T1000 (cell line): ENCODE data around the gene JMJD6.
"Not testable (repeated sequence)": the region's sequence is repeated elsewhere in the genome, so short reads cannot be mapped to it uniquely, and the experiment has no call there.

Source experiments
- DNase-seq: peaks from one replicate; lab custom pipeline; 2025; ENCODE audit warnings: mixed read lengths; lab: John Stamatoyannopoulos, UW

JMJD6 gene

DNA sequence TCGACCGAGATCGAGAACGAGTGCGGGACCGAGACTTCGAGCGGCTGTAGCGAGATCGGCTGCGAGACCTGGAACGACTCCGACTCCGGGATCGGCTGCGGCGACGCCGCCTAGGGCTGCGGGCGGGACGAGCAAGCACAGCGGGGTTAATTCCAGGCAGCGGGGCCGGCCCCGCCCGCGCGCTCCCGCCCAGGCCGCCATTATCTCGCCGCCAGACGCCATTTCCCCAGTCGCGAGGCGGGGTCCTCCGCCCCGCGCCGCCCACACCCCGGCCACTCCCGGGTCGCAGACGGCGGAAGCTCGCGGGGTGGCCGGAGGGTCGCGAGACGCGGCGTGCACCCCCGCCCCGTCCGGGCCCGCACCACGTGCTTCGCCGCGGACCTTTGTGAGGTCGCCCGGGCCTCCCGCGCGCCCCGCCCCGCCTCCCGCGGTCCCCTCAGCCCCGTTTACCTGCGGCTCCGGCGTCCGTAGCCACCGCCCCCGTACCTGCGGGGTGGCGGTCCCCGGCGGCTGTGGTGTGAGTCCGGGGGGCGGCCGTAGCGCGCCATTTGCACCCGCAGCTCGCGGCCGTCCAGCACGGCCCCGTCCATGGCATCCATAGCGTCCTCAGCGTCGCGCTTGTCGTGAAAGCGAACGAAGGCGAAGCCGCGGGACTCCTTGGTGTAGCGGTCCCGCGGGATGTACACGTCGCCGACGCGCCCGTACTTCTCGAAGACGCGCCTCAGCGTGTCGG is 10.1 kb upstream of the JMJD6 start:
- DNase-seq: peak; percentile 52

GRCh38 chr17:76735586-76736348 is 9.4 kb upstream of the JMJD6 start:
- DNase-seq: no peak

DNA sequence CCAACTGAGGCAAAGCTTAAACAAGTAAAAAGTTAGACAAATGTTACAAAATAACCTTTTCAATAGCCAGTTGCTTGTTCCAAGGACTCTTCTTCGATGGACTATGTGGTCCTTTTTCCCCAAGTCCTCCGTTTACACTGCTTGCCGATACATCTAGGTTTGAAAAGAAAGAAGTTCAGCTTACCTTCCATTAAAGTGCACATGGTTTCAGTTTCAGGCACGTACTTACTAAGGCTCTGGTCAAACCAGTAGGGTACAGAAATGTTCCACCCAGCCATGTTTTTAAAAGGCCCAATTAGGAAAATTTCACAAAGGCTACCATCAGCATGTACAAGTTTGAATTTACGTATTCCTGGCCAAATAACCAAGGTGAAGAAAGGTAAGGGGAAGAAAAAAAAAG is 8.6 kb upstream of the JMJD6 start:
- DNase-seq: no peak

- DNase-seq: no peak
Observed at GRCh38 chr17:76734080-76734840, 7.9 kb upstream of the JMJD6 start.

GRCh38 chr17:76733618-76733957 is 7.2 kb upstream of the JMJD6 start:
- no peak for DNase-seq

DNA sequence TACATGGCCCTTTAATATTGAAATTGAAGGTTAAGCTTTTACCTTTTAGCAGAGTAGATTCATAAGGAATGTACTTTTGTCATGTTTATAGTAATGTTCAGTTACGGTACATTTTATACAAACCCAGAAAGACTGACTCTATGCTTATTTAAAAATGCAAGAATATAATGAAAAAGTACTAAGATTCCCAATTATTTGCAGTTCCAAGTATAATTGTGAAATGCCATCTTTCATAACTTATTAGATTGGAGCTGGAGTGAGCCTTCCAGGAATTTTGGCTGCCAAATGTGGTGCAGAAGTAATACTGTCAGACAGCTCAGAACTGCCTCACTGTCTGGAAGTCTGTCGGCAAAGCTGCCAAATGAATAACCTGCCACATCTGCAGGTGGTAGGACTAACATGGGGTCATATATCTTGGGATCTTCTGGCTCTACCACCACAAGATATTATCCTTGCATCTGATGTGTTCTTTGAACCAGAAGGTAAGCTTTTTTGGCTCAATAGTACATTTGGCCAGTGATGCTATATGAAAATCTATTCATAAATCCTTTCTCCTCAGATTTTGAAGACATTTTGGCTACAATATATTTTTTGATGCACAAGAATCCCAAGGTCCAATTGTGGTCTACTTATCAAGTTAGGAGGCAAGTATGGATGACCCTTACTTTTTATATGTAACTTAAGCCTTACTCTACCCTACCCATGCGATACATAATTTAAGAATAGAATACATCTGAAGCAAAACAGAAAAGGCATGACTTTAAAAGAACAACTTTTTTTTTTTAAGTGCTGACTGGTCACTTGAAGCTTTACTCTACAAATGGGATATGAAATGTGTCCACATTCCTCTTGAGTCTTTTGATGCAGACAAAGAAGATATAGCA is 6.6 kb upstream of the JMJD6 start:
- no peak for DNase-seq

DNA sequence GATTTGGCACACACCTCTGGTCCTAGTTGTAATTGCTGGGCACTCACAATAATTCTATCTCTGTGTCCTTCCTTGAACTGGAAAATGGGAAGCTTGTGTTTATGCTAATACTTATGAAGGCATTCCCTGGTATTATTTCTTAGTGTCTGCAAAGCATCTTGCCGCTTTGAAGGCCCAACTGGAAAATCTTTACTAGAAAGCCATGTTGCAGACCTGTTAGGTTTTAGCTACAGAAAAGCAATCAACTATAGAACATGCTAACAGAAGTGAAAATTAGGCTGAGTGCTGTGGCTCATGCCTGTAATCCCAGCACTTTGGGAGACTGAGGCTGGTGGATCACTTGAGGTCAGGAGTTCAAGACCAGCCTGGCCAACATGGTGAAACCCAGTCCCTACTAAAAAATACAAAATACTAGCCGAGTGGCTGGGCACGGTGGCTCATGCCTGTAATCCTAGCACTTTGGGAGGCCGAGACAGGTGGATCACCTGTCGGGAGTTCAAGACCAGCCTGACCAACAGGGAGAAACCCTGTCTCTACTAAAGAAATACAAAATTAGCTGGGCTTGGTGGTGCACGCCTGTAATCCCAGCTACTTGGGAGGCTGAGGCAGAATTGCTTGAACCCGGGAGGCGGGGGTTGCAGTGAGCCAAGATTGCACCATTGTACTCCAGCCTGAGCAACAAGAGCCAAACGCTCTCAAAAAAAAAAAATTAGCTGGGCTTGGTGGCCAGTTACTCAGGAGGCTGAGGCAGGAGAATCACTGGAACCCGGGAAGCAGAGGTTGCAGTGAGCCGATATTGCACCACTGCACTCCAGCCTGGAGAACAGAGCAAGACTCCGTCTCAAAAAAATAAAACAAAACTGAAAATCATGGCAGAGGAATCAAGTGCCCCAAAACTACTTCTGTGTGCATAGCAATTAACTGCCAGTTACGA is 5.7 kb upstream of the JMJD6 start:
- not testable (repeated sequence) for DNase-seq

DNA sequence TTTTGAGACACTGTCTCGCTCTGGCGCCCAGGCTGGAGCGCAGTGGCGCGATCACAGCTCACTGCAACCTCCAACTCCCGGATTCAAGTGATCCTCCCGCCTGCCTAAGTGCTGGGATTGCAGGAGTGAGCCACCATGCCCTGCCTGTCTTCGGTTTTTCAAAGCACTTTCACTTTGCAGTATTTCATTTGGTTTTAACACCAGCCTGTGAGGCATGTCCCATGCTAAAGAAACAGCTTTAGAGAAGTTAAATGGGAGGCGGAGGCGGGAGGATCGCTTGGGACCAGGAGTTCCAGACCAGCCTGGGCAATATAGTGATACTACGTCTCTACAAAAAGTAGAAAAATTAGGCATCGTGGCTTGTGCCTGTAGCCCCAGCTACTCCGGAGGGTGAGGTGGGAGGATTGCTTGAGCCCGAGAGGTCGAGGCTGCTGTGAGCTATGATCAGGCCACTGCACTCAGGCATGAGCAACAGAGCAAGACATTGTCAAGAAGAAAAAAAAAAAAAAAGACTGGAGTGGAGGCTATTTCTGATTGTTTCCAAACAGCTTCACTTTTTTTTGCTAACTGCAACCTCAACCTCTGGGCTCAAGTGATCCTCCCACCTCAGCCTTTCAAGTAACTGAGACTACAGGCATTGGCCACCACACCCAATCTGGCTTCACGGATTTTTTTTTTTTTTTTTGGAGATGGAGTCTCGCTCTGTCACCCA is 1.5 kb upstream of the JMJD6 start:
- no peak for DNase-seq

- DNase-seq: peak; percentile 81
Observed at GRCh38 chr17:76726776-76727718, 641 bp upstream of the JMJD6 start, which contains the start of gene METTL23. Gene METTL23 (plus strand): TSS chr17:76726839. CDS start chr17:76729711, 2,872 bp downstream.

- DNase-seq: no peak
Observed at GRCh38 chr17:76725580-76726230, 701 bp downstream of the JMJD6 start.

GRCh38 chr17:76723812-76724211 is 2.6 kb downstream of the JMJD6 start:
- DNase-seq: no peak

DNA sequence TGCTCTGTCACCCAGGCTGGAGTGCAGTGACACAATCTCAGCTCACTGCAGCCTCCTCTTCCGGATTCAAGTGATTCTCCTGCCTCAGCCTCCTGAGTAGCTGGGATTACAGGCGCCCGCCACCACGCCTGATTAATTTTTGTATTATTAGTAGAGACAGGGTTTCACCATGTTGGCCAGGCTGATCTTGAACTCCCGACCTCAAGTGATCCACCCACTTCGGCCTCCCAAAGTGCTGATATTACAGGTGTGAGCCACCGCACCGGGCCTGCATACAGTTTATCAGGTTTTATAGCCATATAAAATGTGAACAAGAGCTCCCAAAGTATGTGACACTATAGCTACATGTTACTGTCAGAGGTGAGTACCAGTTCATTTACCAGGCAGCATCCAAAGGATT is 3.4 kb downstream of the JMJD6 start:
- DNase-seq: not testable (repeated sequence)

GRCh38 chr17:76722279-76722678 is 4.1 kb downstream of the JMJD6 start:
- DNase-seq: no peak

DNA sequence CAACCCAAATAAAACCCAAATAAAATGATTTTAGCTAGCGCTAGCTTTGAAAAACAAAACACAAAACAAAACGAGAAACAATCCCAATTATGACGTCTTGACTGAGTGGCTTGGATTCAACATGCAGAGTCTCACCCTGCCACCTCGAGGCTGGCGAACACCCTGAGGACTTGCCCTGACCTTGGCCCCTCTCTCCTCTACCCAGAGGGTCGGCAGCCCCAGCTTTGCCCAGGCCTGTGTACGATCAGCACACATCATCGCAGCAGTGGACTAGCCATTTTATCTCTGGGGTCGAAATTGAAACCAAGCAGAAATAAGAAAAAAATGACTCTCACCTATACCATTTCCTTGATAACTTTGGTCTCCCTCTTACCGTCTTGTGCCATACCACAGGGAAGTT is 4.9 kb downstream of the JMJD6 start:
- DNase-seq: no peak

DNA sequence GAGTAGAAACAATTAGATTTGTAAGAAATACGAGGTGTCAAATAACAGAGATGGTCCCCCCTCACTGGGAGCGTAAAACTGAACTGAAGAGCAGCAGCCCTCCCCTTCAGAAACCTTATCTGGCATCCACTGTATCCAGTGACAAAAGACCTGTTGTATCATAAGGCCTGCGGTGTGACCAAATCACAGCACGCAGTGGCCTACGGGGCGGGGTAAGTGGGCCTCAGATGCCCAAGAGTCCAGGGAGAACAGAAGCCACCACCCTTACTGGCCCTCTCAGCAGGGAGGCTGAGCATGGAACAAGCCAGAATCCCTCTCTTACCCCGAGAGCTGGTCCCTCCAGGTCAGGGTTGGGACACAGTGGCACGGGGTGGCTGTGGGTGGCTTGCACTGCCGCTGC is 5.5 kb downstream of the JMJD6 start:
- DNase-seq: no peak

DNA sequence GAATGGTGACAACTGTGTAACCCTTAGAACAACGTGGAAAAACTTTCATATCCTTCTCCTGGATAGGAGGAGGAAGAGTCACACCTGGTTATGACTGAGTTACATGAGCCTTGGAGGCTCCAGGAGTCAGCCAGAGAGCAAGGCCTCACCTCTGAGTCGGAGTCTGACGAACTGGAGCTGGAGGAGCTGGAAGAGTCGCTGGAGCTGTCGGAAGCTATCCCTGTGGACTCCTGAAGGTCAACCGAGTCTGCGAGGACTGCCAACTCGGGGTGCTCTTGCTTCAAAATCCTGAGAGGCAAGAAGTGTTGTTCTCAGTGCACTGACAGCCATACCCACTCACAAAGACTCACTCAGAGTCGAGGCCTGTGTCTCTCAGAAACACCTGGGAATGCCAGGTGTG is 6.2 kb downstream of the JMJD6 start:
- DNase-seq: no peak

DNA sequence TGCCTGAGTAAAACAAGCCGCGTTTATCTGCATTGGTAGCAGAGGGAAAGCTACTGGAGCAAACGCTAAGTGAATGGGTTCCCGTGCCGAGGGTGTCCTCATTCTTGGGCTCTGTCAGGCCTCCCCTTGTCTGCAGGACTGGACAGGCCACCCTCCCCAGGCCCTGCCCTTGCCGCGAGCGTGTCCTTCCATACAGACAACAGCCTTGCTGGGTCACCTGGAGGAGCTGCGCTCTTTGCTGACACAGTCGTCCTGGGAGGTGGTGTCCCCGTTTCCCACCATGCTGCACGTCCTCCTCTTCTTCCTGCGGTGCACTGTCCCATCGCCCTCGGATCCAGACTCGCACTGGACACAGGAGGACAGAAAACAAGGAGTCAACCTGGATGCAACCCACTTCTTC is 7.9 kb downstream of the JMJD6 start:
- no peak for DNase-seq

DNA sequence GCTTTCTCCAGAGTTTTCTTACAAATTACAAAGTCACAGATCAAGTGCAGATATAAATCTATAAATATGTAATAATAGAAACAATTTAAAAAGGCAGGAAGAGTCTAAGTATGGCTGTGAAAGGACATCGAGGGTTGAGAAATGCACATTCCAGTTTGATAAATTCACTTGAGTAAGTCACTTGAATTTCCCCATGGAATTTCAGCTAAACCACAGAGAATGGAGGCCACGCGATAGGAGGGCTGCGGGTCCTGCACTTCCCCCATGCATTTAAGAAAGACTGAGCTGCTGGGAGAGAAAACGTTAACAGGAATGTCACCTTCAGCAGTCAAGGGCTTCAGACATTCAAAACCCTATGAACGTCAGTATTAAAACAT is 9.6 kb downstream of the JMJD6 start:
- DNase-seq: peak; percentile 9
